Right atrium auricular region (tissue), 2 donors: Measurements from ENCODE around the gene HLA-DQB2. TPM values are rescaled to one million over a fixed set of nuclear protein-coding genes. Genes with fewer than 3 reads are reported as not detected.

Source experiments
- DNase-seq: peaks from one replicate; pipeline ENCODE4 v3.0.0-alpha.2; 2019; ENCODE audit warnings: low spot score
- H3K27ac ChIP-seq, 2 donors: fragments of 200-600 bp; sonication (generic); 1 replicate in 1 of 2; 2 replicates in 1 of 2; pipeline ENCODE4 v1.5.1; 2016 to 2019
- H3K27me3 ChIP-seq, 2 donors: fragments of 200-600 bp; sonication (generic); one replicate each; pipeline versions ENCODE4 v1.5.1 to v1.6.0; 2017 to 2019
- H3K36me3 ChIP-seq: fragments of 200-600 bp; sonication (generic); one replicate; pipeline ENCODE4 v1.5.1; 2016
- H3K4me1 ChIP-seq, 2 donors: fragments of 200-600 bp; sonication (generic); one replicate each; pipeline versions ENCODE4 v1.5.1 to v1.6.0; 2017 to 2019
- H3K4me3 ChIP-seq, 2 donors: fragments of 200-600 bp; sonication (generic); 1 replicate in 1 of 2; 2 replicates in 1 of 2; pipeline ENCODE4 v1.5.1; 2017 to 2019; ENCODE audit warnings: mild to moderate bottlenecking in 1 of 2, moderate library complexity in 1 of 2
- H3K9me3 ChIP-seq, 2 donors: fragments of 200-600 bp; sonication (generic); one replicate each; pipeline ENCODE4 v1.5.1; 2019
- CTCF ChIP-seq, 2 donors: fragments of 200-600 bp; sonication (generic); IDR thresholded peaks; one replicate each; pipeline ENCODE4 v1.5.1; 2019; ENCODE audit warnings: antibody characterized with exemption in 2 of 2
- total RNA-seq, 2 donors: library from RNA; depleted of rRNA; stranded (reverse); fragments of >200 nt; gene quantifications; one replicate each; pipeline ENCODE4 v1.1.0, GENCODE V29; 2016

HLA-DQB2 gene
- total RNA-seq, 2 donors from 2014 or later = 1.3 TPM; not detected in 1

- no peaks in the 10 kb centered on the region for H3K9me3 ChIP-seq
- H3K27ac ChIP-seq = no peak overlapping the region
- TF ChIP-seq CTCF (IDR thresholded peaks at IDR 0.05) = no peak
- no peaks in the 10 kb centered on the region for H3K4me1 ChIP-seq
- no peak for DNase-seq
- H3K4me3 ChIP-seq = no peak overlapping the region
- no peaks in the 10 kb centered on the region for H3K36me3 ChIP-seq
- H3K27me3 ChIP-seq = no peaks in the 10 kb centered on the region
These were observed 18.6 kb downstream of the HLA-DQB2 start for GRCh38 chr6:32744776-32745175.

- H3K4me1 ChIP-seq = no peaks in the 10 kb centered on the region
- DNase-seq = no peak
- no peaks in the 10 kb centered on the region for H3K9me3 ChIP-seq
- H3K27me3 ChIP-seq = no peaks in the 10 kb centered on the region
- TF ChIP-seq CTCF (IDR thresholded peaks at IDR 0.05) = no peak
- no peak overlapping the region for H3K27ac ChIP-seq
- H3K36me3 ChIP-seq = no peaks in the 10 kb centered on the region
- H3K4me3 ChIP-seq = no peak overlapping the region
These were observed 21.0 kb downstream of the HLA-DQB2 start for GRCh38 chr6:32742374-32742773.

DNA sequence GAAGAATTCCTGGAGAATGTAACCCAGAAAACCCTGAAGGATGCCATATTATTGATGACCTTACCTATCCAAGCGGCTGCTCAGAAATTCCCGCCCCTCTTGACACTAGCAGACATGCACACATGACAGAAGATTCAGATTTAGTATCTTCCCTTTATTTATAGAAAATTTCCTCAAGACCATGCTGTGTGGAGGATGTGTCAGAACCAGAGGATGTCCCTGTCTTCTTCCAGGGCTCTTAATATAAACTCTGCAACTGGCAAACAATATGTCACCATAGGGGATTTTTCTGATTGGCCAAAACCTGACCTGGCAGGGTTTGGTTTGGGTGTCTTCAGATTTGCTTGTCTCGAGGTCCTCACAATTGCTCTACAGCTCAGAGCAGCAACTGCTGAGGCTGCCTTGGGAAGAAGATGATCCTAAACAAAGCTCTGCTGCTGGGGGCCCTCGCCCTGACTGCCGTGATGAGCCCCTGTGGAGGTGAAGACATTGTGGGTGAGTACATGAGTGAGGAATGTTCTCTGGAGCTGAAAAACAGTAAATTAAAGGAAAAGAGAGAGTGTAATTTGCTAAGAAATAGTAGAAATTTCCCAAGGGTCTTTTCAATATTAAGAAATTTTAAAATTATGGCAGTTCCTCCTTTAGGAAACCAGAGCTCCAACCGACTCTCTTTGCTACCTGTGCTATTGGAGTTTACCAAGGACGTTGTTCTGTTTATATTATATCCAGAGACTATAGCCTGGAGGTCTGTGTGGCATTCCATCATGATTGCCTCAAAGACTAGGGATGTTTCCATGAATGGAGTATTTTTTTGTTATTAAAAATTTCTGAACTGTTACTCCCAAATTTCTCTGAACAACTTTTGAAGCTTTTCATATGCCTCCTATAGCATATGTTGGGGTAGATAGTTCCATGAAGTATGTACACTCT lies 22.0 kb downstream of the HLA-DQB2 start, which contains the start of gene HLA-DQA2:
HLA-DQA2 (plus strand) TSS at position 361 of the 930 bp plus-strand sequence; CDS start at position 414, 53 bp downstream.
- Histone ChIP-seq H3K4me1 (no peaks in the 10 kb centered on the region), H3K4me3 (no peak within 1 kb of the TSS), H3K27me3 (no peaks in the 10 kb centered on the region), H3K27ac (no peak within 1 kb of the TSS), H3K9me3 (no peaks in the 10 kb centered on the region), H3K36me3 (no peaks in the 10 kb centered on the region)
- no peak for TF ChIP-seq CTCF (IDR thresholded peaks at IDR 0.05)
- DNase-seq = no peak

- no peak overlapping the region for H3K4me3 ChIP-seq
- H3K4me1 ChIP-seq = no peaks in the 10 kb centered on the region
- no peaks in the 10 kb centered on the region for H3K9me3 ChIP-seq
- no peaks in the 10 kb centered on the region for H3K27me3 ChIP-seq
- DNase-seq = no peak
- TF ChIP-seq CTCF (IDR thresholded peaks at IDR 0.05) = no peak
- H3K36me3 ChIP-seq = no peaks in the 10 kb centered on the region
- H3K27ac ChIP-seq = no peak overlapping the region
These were observed 25.2 kb downstream of the HLA-DQB2 start for GRCh38 chr6:32738126-32738525.

DNA sequence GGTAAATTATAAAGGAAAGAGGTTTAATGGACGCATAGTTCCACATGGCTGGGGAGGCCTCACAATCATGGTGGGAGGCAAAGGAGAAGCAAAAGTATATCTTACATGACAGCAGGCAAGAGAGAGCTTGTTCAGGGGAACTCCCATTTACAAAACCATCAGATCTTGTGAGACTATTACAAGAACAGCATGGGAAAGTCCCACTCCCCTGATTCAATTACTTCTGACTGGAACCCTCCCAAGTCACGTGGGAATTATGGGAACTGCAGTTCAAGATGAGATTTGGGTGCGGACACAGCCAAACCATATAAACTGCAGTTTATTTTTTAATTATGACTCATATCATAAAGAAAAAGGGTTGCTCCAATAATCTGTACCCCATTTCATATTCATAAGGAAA lies 44.5 kb downstream of the HLA-DQB2 start:
- no peaks in the 10 kb centered on the region for H3K27me3 ChIP-seq
- H3K9me3 ChIP-seq = no peaks in the 10 kb centered on the region
- H3K36me3 ChIP-seq = no peaks in the 10 kb centered on the region
- H3K27ac ChIP-seq = no peak overlapping the region
- H3K4me3 ChIP-seq = no peak overlapping the region
- H3K4me1 ChIP-seq = no peaks in the 10 kb centered on the region
- TF ChIP-seq CTCF (IDR thresholded peaks at IDR 0.05) = no peak
- DNase-seq = no peak
